Ovary (tissue), 9 donors: ENCODE measurements around the gene EFL1. TPM values are rescaled to one million over a fixed set of nuclear protein-coding genes. Genes with fewer than 3 reads are reported as not detected.
"Not testable (repeated sequence)": the region's sequence is repeated elsewhere in the genome, so short reads cannot be mapped to it uniquely, and the experiment has no call there.

Source experiments
- DNase-seq, 5 donors: peaks; one replicate each; pipeline ENCODE4 v3.0.0-alpha.2; 2019 to 2020
- H3K27ac ChIP-seq, 2 donors: fragments of 200-600 bp; one replicate each; pipeline versions ENCODE4 v1.5.1 to v1.8.0; 2019 to 2022
- H3K27me3 ChIP-seq: fragments of 200-600 bp; one replicate; pipeline ENCODE4 v1.8.0; 2022
- H3K36me3 ChIP-seq: fragments of 200-600 bp; sonication (generic); one replicate; pipeline ENCODE4 v1.5.1; 2019
- H3K4me1 ChIP-seq: one replicate; pipeline ENCODE4 v1.8.1; 2013; ENCODE audit warnings: mild to moderate bottlenecking, moderate library complexity; ENCODE audit not compliant: insufficient read depth
- H3K4me3 ChIP-seq: fragments of 200-600 bp; sonication (generic); one replicate; pipeline ENCODE4 v1.5.1; 2017
- H3K9me3 ChIP-seq, 2 donors: fragments of 200-600 bp in 1 of 2; sonication (generic) in 1 of 2; one replicate each; pipeline versions ENCODE4 v1.5.1 to v1.8.1; 2013 to 2019; ENCODE audit warnings: mild to moderate bottlenecking in 1 of 2, moderate library complexity in 1 of 2
- CTCF ChIP-seq, 3 donors: fragments of 450-650 bp in 2 of 3; fragments of 200-600 bp in 1 of 3; IDR thresholded peaks; one replicate each; pipeline versions ENCODE4 v1.5.1 to v1.8.0; 2016 to 2022; ENCODE audit warnings: antibody characterized with exemption in 3 of 3, mild to moderate bottlenecking in 1 of 3
- EP300 ChIP-seq: sonication (generic); formaldehyde crosslinking; IDR thresholded peaks from one replicate; pipeline ENCODE4 v1.6.1; 2017; ENCODE audit warnings: antibody characterized with exemption
- POLR2A ChIP-seq: fragments of 450-650 bp; IDR thresholded peaks from one replicate; pipeline ENCODE4 v1.6.1; 2017; ENCODE audit warnings: antibody characterized with exemption, mild to moderate bottlenecking, moderate library complexity
- WGBS, 3 donors: extraction: QIAGEN DNeasy Blood & Tissue Kit in 1 of 3; methylation state at CpG; one replicate each; pipeline versions ENCODE4 v1.1.5 to v1.1.7; 2013 to 2017; 5-methylcytosine and 5-hydroxymethylcytosine counted together
- intact Hi-C, 4 donors: fragments of 100-400 bp; cut with DNase I; formaldehyde crosslinking; loops; one replicate each; pipeline versions ENCODE4 v1.11.0 to v1.15.1; 2022 to 2023
- polyA plus RNA-seq, 2 donors: library from polyadenylated mRNA; stranded (reverse); fragments of 200-250 nt in 1 of 2; fragments of 350-450 nt in 1 of 2; fragmentation: Illumina TruSeq in 1 of 2; extraction: RNeasy Lipid Tissue Mini Kit (QIAGEN cat#74804) in 1 of 2; gene quantifications; one replicate each; pipeline ENCODE4 v1.2.3, GENCODE V29; 2013 to 2014
- total RNA-seq, 7 donors: library from RNA; depleted of rRNA in 2 of 7; stranded (reverse); fragments of >200 nt in 2 of 7; fragmentation: NEBNext Ultra II Directional in 3 of 7; extraction: Animal tissue kit (Norgen Biotek cat#: 25700) in 3 of 7; gene quantifications; one replicate each; pipeline versions ENCODE4 v1.1.0 to v1.2.4, GENCODE V29; 2016 to 2023
- donor health status: DM: no; HTN: no; CAD: no; lungs with moderate emphysema.
- donor health status: DM: no; HTN: no; CAD: no.
- donor health status: Bipolar disorder and iron deficiency.
- donor health status: DM: yes; HTN: yes; CAD: no.
- donor health status: DM: no; HTN: no; CAD: no.
- donor health status: DM: yes; HTN: yes; CAD: no.

Gene EFL1
- total and polyA plus RNA-seq, 9 donors: 4.1 to 15.2 (median 8.9) TPM

- no peak for DNase-seq
- Histone ChIP-seq H3K9me3 (no peaks in the 10 kb centered on the region), H3K36me3 (no peaks in the 10 kb centered on the region), H3K4me1 (no peaks in the 10 kb centered on the region), H3K27me3 (no peaks in the 10 kb centered on the region), H3K4me3 (no peak overlapping the region), H3K27ac (no peak overlapping the region)
- 92 to 94% (median 92%) methylated on average over 13 of the region's 13 CpGs for WGBS, 3 donors
- intact Hi-C loops: no loop called here
- TF ChIP-seq POLR2A: no peak
- no peak for TF ChIP-seq CTCF (IDR thresholded peaks at IDR 0.05)
- no peak for TF ChIP-seq EP300
Measured at GRCh38 chr15:82298032-82298431, 35.5 kb upstream of the EFL1 start.

GRCh38 chr15:82297546-82297945 lies 35.0 kb upstream of the EFL1 start:
- intact Hi-C loops: no loop called here
- DNase-seq: no peak
- 88 to 94% (median 90%) methylated on average over 5 of the region's 5 CpGs for WGBS, 3 donors
- no peak for TF ChIP-seq EP300
- TF ChIP-seq POLR2A: no peak
- no peak for TF ChIP-seq CTCF (IDR thresholded peaks at IDR 0.05)
- Histone ChIP-seq H3K4me3 (no peak overlapping the region), H3K9me3 (no peaks in the 10 kb centered on the region), H3K4me1 (no peaks in the 10 kb centered on the region), H3K27ac (no peak overlapping the region), H3K27me3 (no peaks in the 10 kb centered on the region), H3K36me3 (no peaks in the 10 kb centered on the region)

- TF ChIP-seq CTCF (IDR thresholded peaks at IDR 0.05): no peak
- no peak for TF ChIP-seq EP300
- TF ChIP-seq POLR2A: no peak
- no peak for DNase-seq
- Histone ChIP-seq H3K4me3 (no peak overlapping the region), H3K4me1 (no peaks in the 10 kb centered on the region), H3K9me3 (no peaks in the 10 kb centered on the region), H3K27ac (no peak overlapping the region), H3K36me3 (no peaks in the 10 kb centered on the region), H3K27me3 (no peaks in the 10 kb centered on the region)
- intact Hi-C loops: no loop called here
- 55 to 60% (median 59%) methylated on average over 11 of the region's 11 CpGs for WGBS, 3 donors
Measured at GRCh38 chr15:82294061-82294690, 31.6 kb upstream of the EFL1 start.

GRCh38 chr15:82292271-82292670 lies 29.7 kb upstream of the EFL1 start:
- TF ChIP-seq CTCF (IDR thresholded peaks at IDR 0.05) (no peak), EP300 (no peak), POLR2A (no peak)
- no peak overlapping the region for H3K4me3 ChIP-seq
- no peaks in the 10 kb centered on the region for H3K4me1 ChIP-seq
- H3K27ac ChIP-seq: no peak overlapping the region
- intact Hi-C loops: no loop called here
- no peaks in the 10 kb centered on the region for H3K9me3 ChIP-seq
- no peaks in the 10 kb centered on the region for H3K36me3 ChIP-seq
- DNase-seq: no peak
- H3K27me3 ChIP-seq: no peaks in the 10 kb centered on the region
- WGBS, 3 donors: 75 to 81% (median 77%) methylated on average over 5 of the region's 5 CpGs

- intact Hi-C loops: not testable (repeated sequence)
Measured at GRCh38 chr15:82288202-82288601, 25.7 kb upstream of the EFL1 start.

GRCh38 chr15:82286475-82286874 lies 23.9 kb upstream of the EFL1 start:
- intact Hi-C loops, H3K27me3 ChIP-seq, H3K9me3 ChIP-seq, H3K36me3 ChIP-seq, H3K4me1 ChIP-seq, H3K4me3 ChIP-seq, DNase-seq, H3K27ac ChIP-seq: not testable (repeated sequence)
- 20 to 50% (median 21%) methylated on average over 4 of the region's 4 CpGs for WGBS, 3 donors

More at GRCh38 chr15:82288202-82288601, 25.7 kb upstream of the EFL1 start:
- not testable (repeated sequence) for H3K4me3 ChIP-seq, H3K4me1 ChIP-seq, H3K27ac ChIP-seq, H3K27me3 ChIP-seq, H3K9me3 ChIP-seq, DNase-seq, H3K36me3 ChIP-seq
- WGBS, 3 donors: 90 to 94% (median 94%) methylated on average over 2 of the region's 2 CpGs

GRCh38 chr15:82284381-82284780 lies 21.8 kb upstream of the EFL1 start:
- H3K9me3 ChIP-seq, DNase-seq, H3K27me3 ChIP-seq, H3K4me1 ChIP-seq, H3K4me3 ChIP-seq, intact Hi-C loops, H3K36me3 ChIP-seq, H3K27ac ChIP-seq: not testable (repeated sequence)
- WGBS, 3 donors: 84 to 96% (median 92%) methylated on average over 1 to 2 of the region's 2 CpGs

- WGBS, 3 donors: 81 to 88% (median 85%) methylated on average over 4 of the region's 4 CpGs
- H3K36me3 ChIP-seq, DNase-seq, intact Hi-C loops, H3K4me1 ChIP-seq, H3K9me3 ChIP-seq, H3K27ac ChIP-seq, H3K27me3 ChIP-seq, H3K4me3 ChIP-seq: not testable (repeated sequence)
Measured at GRCh38 chr15:82282386-82282785, 19.9 kb upstream of the EFL1 start.
